DMS53 (cell line): ENCODE results near the gene PTPRE.

Source experiments
- DNase-seq: peaks from one replicate; lab custom pipeline; 2025; lab: John Stamatoyannopoulos, UW

The PTPRE gene

GRCh38 chr10:128046156-128046952 lies 139.5 kb downstream of the PTPRE start:
- DNase-seq, result no peak

GRCh38 chr10:128046953-128047290 lies 140.0 kb downstream of the PTPRE start:
- no peak for DNase-seq

GRCh38 chr10:128047351-128047750 lies 140.4 kb downstream of the PTPRE start:
- no peak for DNase-seq

GRCh38 chr10:128047991-128048818 lies 141.3 kb downstream of the PTPRE start:
- DNase-seq, result no peak

- no peak for DNase-seq
Observed at GRCh38 chr10:128048819-128049210, 141.9 kb downstream of the PTPRE start.

- DNase-seq, result no peak
Observed at GRCh38 chr10:128049226-128050120, 142.6 kb downstream of the PTPRE start.

GRCh38 chr10:128050121-128050516 lies 143.2 kb downstream of the PTPRE start:
- DNase-seq, result no peak

- no peak for DNase-seq
Observed at GRCh38 chr10:128050936-128051335, 144.0 kb downstream of the PTPRE start.

GRCh38 chr10:128051548-128051947 lies 144.6 kb downstream of the PTPRE start:
- DNase-seq, result no peak

GRCh38 chr10:128052696-128053095 lies 145.8 kb downstream of the PTPRE start:
- DNase-seq, result no peak

GRCh38 chr10:128053356-128053755 lies 146.5 kb downstream of the PTPRE start:
- no peak for DNase-seq

GRCh38 chr10:128054163-128054970 lies 147.5 kb downstream of the PTPRE start:
- DNase-seq, result no peak

- DNase-seq, result no peak
Observed at GRCh38 chr10:128055061-128055868, 148.4 kb downstream of the PTPRE start.

- no peak for DNase-seq
Observed at GRCh38 chr10:128056303-128057050, 149.6 kb downstream of the PTPRE start.

GRCh38 chr10:128058106-128058749 lies 151.3 kb downstream of the PTPRE start:
- no peak for DNase-seq

- DNase-seq, result no peak
Observed at GRCh38 chr10:128058750-128059134, 151.8 kb downstream of the PTPRE start.

GRCh38 chr10:128059266-128059981 lies 152.5 kb downstream of the PTPRE start:
- DNase-seq, result no peak

GRCh38 chr10:128059982-128060293 lies 153.0 kb downstream of the PTPRE start:
- DNase-seq, result no peak
